Astrocyte (in vitro differentiated cells and primary cell): ENCODE data around the gene PIGW. TPM values are rescaled to one million over a fixed set of nuclear protein-coding genes. Genes with fewer than 3 reads are reported as not detected.

Experiments used
- DNase-seq: peaks from one replicate; pipeline ENCODE4 v3.0.0-alpha.2; 2010; ENCODE audit warnings: low read depth
- FAIRE-seq: peaks from 2 replicates; lab custom pipeline; 2011; peaks lifted over from hg19 to GRCh38; lab: Jason Lieb, UNC
- H2AFZ ChIP-seq: 2 replicates; pipeline ENCODE4 v1.6.0; 2012; ENCODE audit warnings: low read depth, low read length, inconsistent platforms
- H3K27ac ChIP-seq: 2 replicates; pipeline ENCODE4 v1.5.1; 2011; ENCODE audit warnings: low read depth, low read length, inconsistent platforms
- H3K27me3 ChIP-seq: 2 replicates; pipeline ENCODE4 v1.6.0; 2011; ENCODE audit warnings: low read length, inconsistent platforms; ENCODE audit not compliant: insufficient read depth
- H3K36me3 ChIP-seq: 2 replicates; pipeline ENCODE4 v1.5.1; 2011; ENCODE audit warnings: low read length, inconsistent platforms; ENCODE audit not compliant: insufficient read depth
- H3K4me1 ChIP-seq: 2 replicates; pipeline ENCODE4 v1.5.1; 2011; ENCODE audit warnings: low read length, inconsistent platforms; ENCODE audit not compliant: insufficient read depth
- H3K4me2 ChIP-seq: 2 replicates; pipeline ENCODE4 v1.6.0; 2012; ENCODE audit warnings: low read length, inconsistent platforms
- H3K4me3 ChIP-seq: 2 replicates; pipeline ENCODE4 v1.5.1; 2011; ENCODE audit warnings: low read depth, mild to moderate bottlenecking, low read length, inconsistent platforms; ENCODE audit not compliant: insufficient read depth
- H3K79me2 ChIP-seq: 2 replicates; pipeline ENCODE4 v1.6.0; 2012; ENCODE audit warnings: mild to moderate bottlenecking, low read length, inconsistent platforms; ENCODE audit not compliant: insufficient read depth
- H3K9ac ChIP-seq: 2 replicates; pipeline ENCODE4 v1.6.0; 2012; ENCODE audit warnings: mild to moderate bottlenecking, low read length, inconsistent platforms
- H3K9me3 ChIP-seq: 2 replicates; pipeline ENCODE4 v1.5.1; 2012; ENCODE audit warnings: low read depth, mild to moderate bottlenecking, low read length, inconsistent platforms; ENCODE audit not compliant: insufficient read depth
- H4K20me1 ChIP-seq: 2 replicates; pipeline ENCODE4 v1.6.0; 2012; ENCODE audit warnings: low read length, inconsistent platforms; ENCODE audit not compliant: insufficient read depth
- H3K27ac Mint-ChIP-seq: one replicate; pipeline ENCODE4 v1.8.0; 2021; ENCODE audit warnings: mild to moderate bottlenecking, mixed read lengths; ENCODE audit not compliant: unreplicated experiment
- H3K27me3 Mint-ChIP-seq: one replicate; pipeline ENCODE4 v1.8.0; 2021; ENCODE audit warnings: low read depth, mixed read lengths; ENCODE audit not compliant: unreplicated experiment
- H3K36me3 Mint-ChIP-seq: one replicate; pipeline ENCODE4 v1.8.0; 2021; ENCODE audit warnings: low read depth, mixed read lengths; ENCODE audit not compliant: unreplicated experiment
- H3K4me1 Mint-ChIP-seq: one replicate; pipeline ENCODE4 v1.8.0; 2021; ENCODE audit warnings: low read depth, mixed read lengths; ENCODE audit not compliant: unreplicated experiment
- H3K4me3 Mint-ChIP-seq: one replicate; pipeline ENCODE4 v1.8.0; 2021; ENCODE audit warnings: mild to moderate bottlenecking, moderate library complexity, mixed read lengths; ENCODE audit not compliant: unreplicated experiment
- H3K9me3 Mint-ChIP-seq: one replicate; pipeline ENCODE4 v1.8.0; 2021; ENCODE audit warnings: mild to moderate bottlenecking, mixed read lengths; ENCODE audit not compliant: unreplicated experiment
- EZH2 ChIP-seq: IDR thresholded peaks from 2 replicates; pipeline ENCODE4 v1.6.1; 2012; ENCODE audit warnings: mild to moderate bottlenecking, low read length, inconsistent platforms; ENCODE audit not compliant: insufficient read depth
- total RNA-seq: library from RNA; stranded (reverse); gene quantifications from 2 replicates; pipeline ENCODE4 v1.2.1, GENCODE V29; 2021
- TF ChIP-seq, protein P1 (sequence below): IDR thresholded peaks from 2 replicates; pipeline ENCODE4 v1.5.1; 2011; ENCODE audit warnings: low read depth, mild to moderate bottlenecking, inconsistent platforms, low read length, moderate library complexity; ENCODE audit not compliant: insufficient read depth

Gene PIGW
- total RNA-seq, 1 donor from 2014 or later = 8.4 TPM

DNA sequence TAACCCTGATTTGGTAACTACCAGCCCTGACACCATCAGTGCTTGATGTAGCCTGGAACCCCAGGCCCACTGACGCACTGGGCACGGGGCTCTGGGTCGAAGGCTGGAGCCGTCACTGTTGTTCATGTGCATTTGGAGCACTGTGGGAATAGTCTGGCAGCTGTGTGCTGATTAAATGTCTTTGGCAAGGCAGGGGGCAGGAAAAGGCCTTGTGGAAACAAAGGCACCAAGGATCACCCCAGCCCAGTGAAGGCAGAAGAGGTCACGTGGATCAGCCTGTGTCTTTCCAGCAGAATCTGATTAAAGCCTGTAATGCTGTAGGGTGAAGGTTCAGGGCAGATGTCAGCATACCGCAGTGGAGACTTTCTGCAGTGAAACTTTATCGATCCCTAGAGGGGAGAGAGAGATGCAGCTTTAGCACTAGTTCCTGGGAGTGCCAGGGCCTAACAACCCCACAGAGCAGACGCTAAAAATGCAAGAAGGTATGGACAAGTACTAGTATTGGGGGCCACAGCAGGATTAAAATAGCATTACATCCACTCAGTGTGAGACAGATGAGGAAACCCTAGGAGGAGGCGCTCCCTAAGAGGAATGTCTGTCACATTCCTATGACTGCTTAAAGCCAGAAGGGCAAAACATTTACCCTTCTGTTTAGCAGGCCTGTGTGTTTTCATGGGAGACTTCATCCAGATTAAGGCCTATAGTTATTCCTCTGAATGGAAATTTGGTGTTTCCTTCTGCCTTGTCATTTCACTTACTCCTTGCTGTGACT lies 38.6 kb upstream of the PIGW start:
- Mint-ChIP-seq H3K27ac (peak overlapping the region; percentile 89), H3K4me1 (peaks cover 15% of the 10 kb centered on the region), H3K9me3 (no peaks in the 10 kb centered on the region), H3K36me3 (peaks cover 15% of the 10 kb centered on the region), H3K4me3 (no peak overlapping the region), H3K27me3 (no peaks in the 10 kb centered on the region)
- no peak for DNase-seq
- H3K36me3 ChIP-seq = peaks cover 47% of the 10 kb centered on the region
- no peaks in the 10 kb centered on the region for H3K27me3 ChIP-seq
- peaks cover 9% of the 10 kb centered on the region for H3K79me2 ChIP-seq
- H3K4me3 ChIP-seq = no peak overlapping the region
- no peak for FAIRE-seq
- no peaks in the 10 kb centered on the region for H3K4me1 ChIP-seq
- H3K4me2 ChIP-seq = no peak overlapping the region
- no peaks in the 10 kb centered on the region for H3K9me3 ChIP-seq
- peak overlapping the region; percentile 18 for H3K9ac ChIP-seq
- no peak overlapping the region for H2AFZ ChIP-seq
- H3K27ac ChIP-seq = no peak overlapping the region
- H4K20me1 ChIP-seq = peaks cover 27% of the 10 kb centered on the region
- TF ChIP-seq, protein P1, sequence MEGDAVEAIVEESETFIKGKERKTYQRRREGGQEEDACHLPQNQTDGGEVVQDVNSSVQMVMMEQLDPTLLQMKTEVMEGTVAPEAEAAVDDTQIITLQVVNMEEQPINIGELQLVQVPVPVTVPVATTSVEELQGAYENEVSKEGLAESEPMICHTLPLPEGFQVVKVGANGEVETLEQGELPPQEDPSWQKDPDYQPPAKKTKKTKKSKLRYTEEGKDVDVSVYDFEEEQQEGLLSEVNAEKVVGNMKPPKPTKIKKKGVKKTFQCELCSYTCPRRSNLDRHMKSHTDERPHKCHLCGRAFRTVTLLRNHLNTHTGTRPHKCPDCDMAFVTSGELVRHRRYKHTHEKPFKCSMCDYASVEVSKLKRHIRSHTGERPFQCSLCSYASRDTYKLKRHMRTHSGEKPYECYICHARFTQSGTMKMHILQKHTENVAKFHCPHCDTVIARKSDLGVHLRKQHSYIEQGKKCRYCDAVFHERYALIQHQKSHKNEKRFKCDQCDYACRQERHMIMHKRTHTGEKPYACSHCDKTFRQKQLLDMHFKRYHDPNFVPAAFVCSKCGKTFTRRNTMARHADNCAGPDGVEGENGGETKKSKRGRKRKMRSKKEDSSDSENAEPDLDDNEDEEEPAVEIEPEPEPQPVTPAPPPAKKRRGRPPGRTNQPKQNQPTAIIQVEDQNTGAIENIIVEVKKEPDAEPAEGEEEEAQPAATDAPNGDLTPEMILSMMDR = no peak
- no peak for TF ChIP-seq EZH2

DNA sequence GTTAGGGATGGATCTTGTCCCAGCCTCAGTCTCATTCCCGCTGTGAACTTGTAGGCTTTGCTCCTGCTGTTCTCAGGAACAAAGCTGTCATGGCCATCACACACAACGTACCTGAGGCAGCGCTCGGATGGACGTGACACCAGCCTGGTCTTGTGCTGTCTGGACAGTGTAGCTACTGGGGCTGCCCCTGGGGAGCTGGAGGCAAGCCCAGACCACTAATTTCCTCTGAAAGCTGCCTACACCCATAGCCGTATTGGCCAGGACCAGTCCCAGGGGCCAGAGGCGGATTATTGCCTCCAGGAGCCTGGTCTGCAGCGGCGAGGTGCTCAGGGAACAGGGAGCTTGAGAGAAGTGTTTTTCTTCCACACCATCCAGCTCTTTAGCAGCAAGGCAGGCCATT lies 36.6 kb upstream of the PIGW start:
- Histone ChIP-seq H3K4me2 (no peak overlapping the region), H3K27ac (no peak overlapping the region), H3K4me3 (no peak overlapping the region), H3K36me3 (peaks cover 42% of the 10 kb centered on the region), H2AFZ (no peak overlapping the region), H3K79me2 (no peaks in the 10 kb centered on the region), H3K27me3 (no peaks in the 10 kb centered on the region), H3K9ac (no peak overlapping the region), H4K20me1 (peaks cover 10% of the 10 kb centered on the region), H3K9me3 (no peaks in the 10 kb centered on the region), H3K4me1 (no peaks in the 10 kb centered on the region)
- H3K4me3 Mint-ChIP-seq = no peak overlapping the region
- no peaks in the 10 kb centered on the region for H3K9me3 Mint-ChIP-seq
- DNase-seq (no peak), FAIRE-seq (no peak)
- H3K36me3 Mint-ChIP-seq = peaks cover 18% of the 10 kb centered on the region
- H3K27me3 Mint-ChIP-seq = no peaks in the 10 kb centered on the region
- no peak for TF ChIP-seq EZH2
- TF ChIP-seq, protein P1 = no peak
- no peak overlapping the region for H3K27ac Mint-ChIP-seq
- peaks cover 15% of the 10 kb centered on the region for H3K4me1 Mint-ChIP-seq
